SK-N-SH (cell line): Measurements from ENCODE around the gene ANKEF1. TPM values are rescaled to one million over a fixed set of nuclear protein-coding genes. Genes with fewer than 3 reads are reported as not detected.
"Not testable (repeated sequence)": the region's sequence is repeated elsewhere in the genome, so short reads cannot be mapped to it uniquely, and the experiment has no call there.

Experiments used
- CTCF ChIA-PET: fragments of 300-600, 350-600 bp; formaldehyde crosslinking; extraction: SDS; loops from one replicate; lab custom pipeline; 2021; lab: Yijun Ruan, JAX
- POLR2A ChIA-PET: fragments of 350-600 bp; sonication (Branson Sonifier 250); formaldehyde crosslinking; extraction: SDS; loops from one replicate; lab custom pipeline; 2020; ENCODE audit warnings: antibody characterized with exemption, inconsistent platforms; lab: Yijun Ruan, JAX
- DNase-seq: peaks from one replicate; pipeline ENCODE4 v3.0.0; 2012
- H2AFZ ChIP-seq: fragments of 200-600 bp; sonication (generic); 2 replicates; pipeline ENCODE4 v1.8.1; 2016; ENCODE audit warnings: antibody characterized with exemption, mild to moderate bottlenecking, low read depth
- H3F3A ChIP-seq: fragments of 200-600 bp; sonication (generic); replicated peaks from 2 replicates; pipeline ENCODE3; 2016; ENCODE audit warnings: antibody characterized with exemption, mild to moderate bottlenecking; ENCODE audit not compliant: insufficient read depth
- H3K27ac ChIP-seq, 2 experiments: fragments of 200-500 bp in 1 of 2; fragments of 200-600 bp in 1 of 2; sonication (Bioruptor generic) in 1 of 2; sonication (generic), shearing (Covaris generic) in 1 of 2; 2 replicates each; pipeline versions ENCODE4 v1.5.1 to v1.6.1; 2014 to 2016; ENCODE audit warnings: low read depth in 2 of 2, inconsistent platforms in 1 of 2, low read length in 1 of 2, mild to moderate bottlenecking in 1 of 2, mixed read lengths in 1 of 2
- H3K27me3 ChIP-seq: fragments of 200-600 bp; sonication (generic), shearing (Covaris generic); 2 replicates; pipeline ENCODE4 v1.6.1; 2016; ENCODE audit warnings: mixed run types; ENCODE audit not compliant: insufficient read depth
- H3K36me3 ChIP-seq, 2 experiments: fragments of 200-500 bp in 1 of 2; fragments of 200-600 bp in 1 of 2; sonication (Bioruptor generic) in 1 of 2; sonication (generic) in 1 of 2; replicated peaks in 1 of 2; 2 replicates each; pipeline versions ENCODE3 to v1.5.1; 2014 to 2016; ENCODE audit warnings: low read length in 1 of 2, mild to moderate bottlenecking in 1 of 2; ENCODE audit not compliant: insufficient read depth in 2 of 2, control insufficient read depth in 1 of 2
- H3K4me1 ChIP-seq, 2 experiments: fragments of 200-500 bp in 1 of 2; fragments of 200-600 bp in 1 of 2; sonication (Bioruptor generic) in 1 of 2; sonication (generic), shearing (Covaris generic) in 1 of 2; 2 replicates each; pipeline versions ENCODE4 v1.5.1 to v1.6.1; 2014 to 2016; ENCODE audit warnings: low read depth in 1 of 2, low read length in 1 of 2, mixed run types in 1 of 2; ENCODE audit not compliant: insufficient read depth in 2 of 2, control insufficient read depth in 1 of 2
- H3K4me2 ChIP-seq: fragments of 200-600 bp; sonication (generic), shearing (Covaris generic); 2 replicates; pipeline ENCODE4 v1.6.1; 2017; ENCODE audit warnings: mixed run types
- H3K4me3 ChIP-seq, 2 experiments: fragments of 200-500 bp in 1 of 2; fragments of 200-600 bp in 1 of 2; sonication (Bioruptor generic) in 1 of 2; sonication (generic), shearing (Covaris generic) in 1 of 2; 2 replicates each; pipeline versions ENCODE4 v1.5.1 to v1.8.1; 2014 to 2016; ENCODE audit warnings: low read depth in 2 of 2, inconsistent platforms in 1 of 2, low read length in 1 of 2, mild to moderate bottlenecking in 1 of 2, mixed read lengths in 1 of 2, moderate library complexity in 1 of 2
- H3K79me2 ChIP-seq: fragments of 200-600 bp; sonication (generic); 2 replicates; pipeline ENCODE4 v1.8.1; 2017; ENCODE audit warnings: mild to moderate bottlenecking; ENCODE audit not compliant: insufficient read depth
- H3K9ac ChIP-seq: fragments of 200-600 bp; sonication (generic); 2 replicates; pipeline ENCODE4 v1.6.1; 2017; ENCODE audit warnings: mixed run types
- H3K9me2 ChIP-seq: fragments of 200-600 bp; sonication (generic); 2 replicates; pipeline ENCODE4 v1.6.1; 2017; ENCODE audit warnings: mixed run types
- H3K9me3 ChIP-seq: fragments of 200-600 bp; sonication (generic); 2 replicates; pipeline ENCODE4 v1.6.1; 2017; ENCODE audit warnings: mixed run types, mild to moderate bottlenecking, moderate library complexity
- H4K20me1 ChIP-seq: fragments of 200-600 bp; sonication (generic); 2 replicates; pipeline ENCODE4 v1.6.1; 2017; ENCODE audit warnings: mild to moderate bottlenecking, mixed run types; ENCODE audit not compliant: insufficient read depth
- ELF1 ChIP-seq: IDR thresholded peaks from 2 replicates; pipeline ENCODE4 v1.4.0; 2012
- TCF12 ChIP-seq: IDR thresholded peaks from 2 replicates; pipeline ENCODE4 v1.4.0; 2012
- WGBS: methylation state at CpG from one replicate; pipeline ENCODE4 v1.1.6; 2017; ENCODE audit warnings: low lambda C conversion rate; 5-methylcytosine and 5-hydroxymethylcytosine counted together
- polyA plus RNA-seq, 3 experiments: library from polyadenylated mRNA; depleted of rRNA; stranded (reverse); fragments of >200 nt; gene quantifications; 2 replicates each; pipeline ENCODE4 v1.2.3, GENCODE V29; 2012
- TF ChIP-seq, protein P1 (sequence below): fragments of 200-600 bp; sonication (generic); IDR thresholded peaks from 2 replicates; pipeline ENCODE4 v1.6.1; 2017; ENCODE audit warnings: antibody characterized with exemption, mild to moderate bottlenecking, moderate library complexity

Gene ANKEF1
- polyA plus RNA-seq, 1 of the 3 experiments (the other 2 are of a cell fraction): 2.3 TPM

- TF ChIP-seq, protein P1, sequence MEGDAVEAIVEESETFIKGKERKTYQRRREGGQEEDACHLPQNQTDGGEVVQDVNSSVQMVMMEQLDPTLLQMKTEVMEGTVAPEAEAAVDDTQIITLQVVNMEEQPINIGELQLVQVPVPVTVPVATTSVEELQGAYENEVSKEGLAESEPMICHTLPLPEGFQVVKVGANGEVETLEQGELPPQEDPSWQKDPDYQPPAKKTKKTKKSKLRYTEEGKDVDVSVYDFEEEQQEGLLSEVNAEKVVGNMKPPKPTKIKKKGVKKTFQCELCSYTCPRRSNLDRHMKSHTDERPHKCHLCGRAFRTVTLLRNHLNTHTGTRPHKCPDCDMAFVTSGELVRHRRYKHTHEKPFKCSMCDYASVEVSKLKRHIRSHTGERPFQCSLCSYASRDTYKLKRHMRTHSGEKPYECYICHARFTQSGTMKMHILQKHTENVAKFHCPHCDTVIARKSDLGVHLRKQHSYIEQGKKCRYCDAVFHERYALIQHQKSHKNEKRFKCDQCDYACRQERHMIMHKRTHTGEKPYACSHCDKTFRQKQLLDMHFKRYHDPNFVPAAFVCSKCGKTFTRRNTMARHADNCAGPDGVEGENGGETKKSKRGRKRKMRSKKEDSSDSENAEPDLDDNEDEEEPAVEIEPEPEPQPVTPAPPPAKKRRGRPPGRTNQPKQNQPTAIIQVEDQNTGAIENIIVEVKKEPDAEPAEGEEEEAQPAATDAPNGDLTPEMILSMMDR: no peak
Observed at GRCh38 chr20:10022625-10023024, 12.2 kb upstream of the ANKEF1 start (continued).

DNA sequence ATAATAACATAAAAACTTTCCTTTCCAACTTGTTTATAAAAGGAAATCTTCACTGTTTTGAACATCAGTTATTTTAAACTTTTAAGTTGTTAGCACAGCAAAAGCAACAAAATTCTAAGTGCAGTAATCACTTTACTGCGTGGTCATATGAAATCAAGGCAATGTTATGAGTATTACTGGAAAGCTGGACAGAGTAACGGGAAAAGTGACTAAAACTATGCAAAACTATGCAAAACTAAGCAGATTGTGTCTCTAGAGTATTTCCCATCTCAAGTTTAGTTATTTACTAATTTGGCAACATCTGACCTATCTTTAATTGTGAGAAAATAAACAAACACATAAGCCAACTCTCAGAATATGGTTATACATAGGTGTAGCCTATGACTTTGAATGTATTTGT lies 10.9 kb upstream of the ANKEF1 start:
- no peak for DNase-seq
- no peak overlapping the region for H3K27ac ChIP-seq
- CTCF ChIA-PET: interaction anchor here (1.2 kb wide), 1 partner anchor 11 kb away, joined by 3 read pairs; no protein-coding TSS in a partner anchor
- no peaks in the 10 kb centered on the region for H3F3A ChIP-seq
- 0 out of 2 replicates have a peak, but pooled peaks cover under 1% of the 10 kb centered on the region for H3K9me2 ChIP-seq
- no peak overlapping the region for H3K4me2 ChIP-seq
- no peaks in the 10 kb centered on the region; the same call in 1 of the 2 replicates for H3K27me3 ChIP-seq
- no peaks in the 10 kb centered on the region for H4K20me1 ChIP-seq
- TF ChIP-seq TCF12 (no peak), ELF1 (no peak)
- H3K79me2 ChIP-seq: no peaks in the 10 kb centered on the region
- H3K4me3 ChIP-seq: no peak overlapping the region
- H3K4me1 ChIP-seq: no peaks in the 10 kb centered on the region
- H3K9me3 ChIP-seq: no peaks in the 10 kb centered on the region; the same call in 1 of the 2 replicates
- POLR2A ChIA-PET: no interaction called here
- H3K9ac ChIP-seq: no peak overlapping the region
- WGBS: 62% methylated on average over 2 of the region's 2 CpGs
- H3K36me3 ChIP-seq: no peaks in the 10 kb centered on the region
- H2AFZ ChIP-seq: no peak overlapping the region

DNA sequence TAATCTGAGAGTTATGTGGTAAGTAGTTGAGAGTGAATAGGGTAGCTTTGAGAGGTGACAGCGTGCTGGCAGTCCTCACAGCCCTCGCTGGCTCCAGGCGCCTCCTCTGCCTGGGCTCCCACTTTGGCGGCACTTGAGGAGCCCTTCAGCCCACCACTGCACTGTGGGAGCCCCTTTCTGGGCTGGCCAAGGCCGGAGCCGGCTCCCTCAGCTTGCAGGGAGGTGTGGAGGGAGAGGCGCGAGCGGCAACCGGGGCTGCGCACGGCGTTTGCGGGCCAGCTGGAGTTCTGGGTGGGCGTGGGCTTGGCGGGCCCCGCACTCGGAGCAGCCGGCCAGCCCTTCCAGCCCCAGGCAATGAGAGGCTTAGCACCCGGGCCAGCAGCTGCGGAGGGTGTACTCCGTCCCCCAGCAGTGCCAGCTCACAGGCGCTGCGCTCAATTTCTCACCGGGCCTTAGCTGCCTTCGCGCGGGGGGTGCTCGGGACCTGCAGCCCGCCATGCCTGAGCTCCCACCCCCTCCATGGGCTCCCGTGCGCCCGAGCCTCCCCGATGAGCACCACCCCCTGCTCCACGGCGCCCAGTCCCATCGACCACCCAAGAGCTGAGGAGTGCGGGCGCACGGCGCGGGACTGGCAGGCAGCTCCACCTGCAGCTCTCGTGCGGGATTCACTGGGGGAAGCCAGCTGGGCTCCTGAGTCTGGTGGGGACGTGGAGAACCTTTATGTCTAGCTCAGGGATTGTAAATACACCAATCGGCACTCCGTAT lies 3.2 kb upstream of the ANKEF1 start:
- WGBS: 90% methylated on average over 3 of the region's 47 CpGs
- H3K9me2 ChIP-seq, H3K27ac ChIP-seq, H3K4me3 ChIP-seq, H3F3A ChIP-seq, H3K4me1 ChIP-seq, H3K9me3 ChIP-seq, CTCF ChIA-PET, POLR2A ChIA-PET, H3K79me2 ChIP-seq, H3K27me3 ChIP-seq, H3K4me2 ChIP-seq, H3K36me3 ChIP-seq, H2AFZ ChIP-seq, H4K20me1 ChIP-seq, DNase-seq, H3K9ac ChIP-seq: not testable (repeated sequence)

DNA sequence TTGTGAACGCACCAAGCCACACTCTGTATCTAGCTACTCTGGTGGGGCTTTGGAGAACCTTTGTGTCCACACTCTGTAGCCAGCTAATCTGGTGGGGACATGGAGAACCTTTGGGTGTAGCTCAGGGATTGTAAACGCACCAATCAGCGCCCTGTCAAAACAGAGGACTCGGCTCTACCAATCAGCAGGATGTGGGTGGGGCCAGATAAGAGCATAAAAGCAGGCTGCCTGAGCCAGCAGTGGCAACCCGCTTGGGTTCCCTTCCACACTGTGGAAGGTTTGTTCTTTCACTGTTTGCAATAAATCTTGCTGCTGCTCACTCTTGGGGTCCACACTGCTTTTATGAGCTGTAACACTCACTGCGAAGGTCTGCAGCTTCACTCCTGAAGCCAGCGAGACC lies 2.5 kb upstream of the ANKEF1 start:
- CTCF ChIA-PET, H3K27ac ChIP-seq, POLR2A ChIA-PET, DNase-seq, H3F3A ChIP-seq, H3K27me3 ChIP-seq, H3K4me1 ChIP-seq, H3K9me3 ChIP-seq, H3K9ac ChIP-seq, H3K36me3 ChIP-seq, H2AFZ ChIP-seq, H3K4me3 ChIP-seq, H3K79me2 ChIP-seq, H3K4me2 ChIP-seq, H3K9me2 ChIP-seq, H4K20me1 ChIP-seq: not testable (repeated sequence)
- 91% methylated on average over 7 of the region's 7 CpGs for WGBS
